ENCODE results near the gene MRM2. TPM values are rescaled to one million over a fixed set of nuclear protein-coding genes. Genes with fewer than 3 reads are reported as not detected.

The MRM2 gene
- total RNA-seq, 6 experiments from 2014 or later: 9.5 to 14.6 (median 11.5) TPM

- ATAC-seq (no peak), DNase-seq (no peak)
- H3K4me1 ChIP-seq: no peaks in the 10 kb centered on the region
- intact Hi-C loops (cut with DNase I): no loop called here
- no peak overlapping the region for H3K4me3 ChIP-seq
- TF ChIP-seq POLR2A (IDR thresholded peaks at IDR 0.05): no peak
- 100% methylated on average over 8 of the region's 15 CpGs for WGBS (ENCODE audit: insufficient coverage, low coverage, low lambda C conversion rate, missing lambda C conversion rate)
- H3K36me3 ChIP-seq: peaks cover 0 to 11% (median 0%) of the 10 kb centered on the region in 4 donors
- no peaks in the 10 kb centered on the region for H3K27me3 ChIP-seq
- no peaks in the 10 kb centered on the region for H3K9me3 ChIP-seq
- H3K27ac ChIP-seq: no peak overlapping the region
Measured at GRCh38 chr7:2213551-2214215, 28.3 kb downstream of the MRM2 start.

DNA sequence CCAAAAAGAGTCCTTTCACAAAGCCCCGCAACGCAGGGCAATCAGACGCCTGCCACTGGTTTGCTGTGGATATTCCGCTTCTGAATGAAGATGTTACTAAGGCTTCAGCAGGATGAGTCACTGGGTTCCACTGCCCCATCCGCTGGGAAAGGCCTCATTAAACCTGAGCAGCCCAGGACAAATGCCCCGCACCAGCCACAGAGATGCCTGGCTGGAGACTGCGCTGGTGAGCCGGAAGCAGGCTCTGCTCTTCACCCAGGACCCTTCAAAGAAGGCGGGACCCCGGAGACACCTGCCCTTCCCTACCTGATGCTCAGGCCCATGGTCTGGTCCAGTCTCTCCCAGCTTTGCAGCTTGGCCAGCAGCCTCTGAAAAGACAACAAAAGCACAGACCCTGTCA lies 29.1 kb downstream of the MRM2 start:
- WGBS (ENCODE audit: insufficient coverage, low coverage, low lambda C conversion rate, missing lambda C conversion rate): 93% methylated on average over 3 of the region's 10 CpGs

GRCh38 chr7:2211926-2212325 lies 30.1 kb downstream of the MRM2 start:
- DNase-seq (peak in 1 of 3 donors; percentile 42), ATAC-seq (no peak)
- Histone ChIP-seq H3K36me3 (peaks cover 0 to 14% (median 0%) of the 10 kb centered on the region in 4 donors), H3K27me3 (no peaks in the 10 kb centered on the region), H3K27ac (no peak overlapping the region), H3K4me3 (no peak overlapping the region), H3K4me1 (no peaks in the 10 kb centered on the region), H3K9me3 (no peaks in the 10 kb centered on the region)
- intact Hi-C loops (cut with DNase I): no loop called here
- no CpG with 5 or more reads among the region's 13 CpGs for whole genome bisulfite sequencing (ENCODE audit: insufficient coverage, low coverage, low lambda C conversion rate, missing lambda C conversion rate)
- no peak for TF ChIP-seq CTCF (IDR thresholded peaks at IDR 0.05)
- no peak for TF ChIP-seq POLR2A (IDR thresholded peaks at IDR 0.05)

More for the DNA sequence above, 29.1 kb downstream of the MRM2 start:
- intact Hi-C loops (cut with DNase I): no loop called here
- DNase-seq (peak in 1 of 3 donors; percentile 19), ATAC-seq (no peak)
- Histone ChIP-seq H3K36me3 (peaks cover 0 to 12% (median 0%) of the 10 kb centered on the region in 4 donors), H3K4me1 (no peaks in the 10 kb centered on the region), H3K9me3 (no peaks in the 10 kb centered on the region), H3K4me3 (no peak overlapping the region), H3K27ac (no peak overlapping the region), H3K27me3 (no peaks in the 10 kb centered on the region)
- TF ChIP-seq POLR2A (IDR thresholded peaks at IDR 0.05): no peak
- TF ChIP-seq CTCF (IDR thresholded peaks at IDR 0.05): no peak

DNA sequence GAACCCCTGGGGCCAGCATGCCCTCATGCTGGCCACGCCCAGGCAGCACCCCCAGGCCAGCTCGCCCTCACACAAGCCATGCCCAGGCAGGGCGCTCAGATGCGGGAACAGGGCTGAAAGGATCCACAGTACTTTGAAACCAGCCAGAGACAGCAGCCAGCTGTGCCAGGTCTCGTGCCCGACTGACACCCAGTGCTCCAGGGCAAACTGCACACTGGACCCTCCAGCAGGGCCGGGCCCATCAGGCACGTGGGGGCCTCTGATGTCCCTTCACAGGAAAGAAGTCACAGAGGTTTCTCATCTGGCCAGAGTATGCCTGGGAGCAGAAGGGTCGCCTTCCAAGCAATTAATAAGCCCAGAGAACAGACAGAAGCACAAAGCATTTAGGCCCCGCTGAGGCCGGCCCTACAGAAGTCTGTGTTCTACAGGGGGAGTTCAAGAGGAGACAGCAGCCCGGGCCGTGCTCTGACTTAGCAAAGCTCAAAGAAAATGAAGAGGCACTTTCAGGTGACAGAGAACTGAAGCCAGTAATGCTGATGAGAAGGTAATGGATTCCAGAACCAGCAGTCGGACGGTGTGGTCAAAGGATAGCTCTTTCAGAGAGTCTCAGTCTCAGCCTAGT lies 30.6 kb downstream of the MRM2 start:
- no peaks in the 10 kb centered on the region for H3K9me3 ChIP-seq
- no peaks in the 10 kb centered on the region for H3K4me1 ChIP-seq
- 96% methylated on average over 4 of the region's 15 CpGs for WGBS (ENCODE audit: insufficient coverage, low coverage, low lambda C conversion rate, missing lambda C conversion rate)
- H3K4me3 ChIP-seq: no peak overlapping the region
- H3K27me3 ChIP-seq: no peaks in the 10 kb centered on the region
- H3K36me3 ChIP-seq: peaks cover 0 to 10% (median 0%) of the 10 kb centered on the region in 4 donors
- intact Hi-C loops (cut with DNase I): no loop called here
- no peak for ATAC-seq
- no peak overlapping the region for H3K27ac ChIP-seq
- no peak for TF ChIP-seq POLR2A (IDR thresholded peaks at IDR 0.05)
- no peak for TF ChIP-seq CTCF (IDR thresholded peaks at IDR 0.05)
- peak in 1 of 3 donors; percentile 37 for DNase-seq

DNA sequence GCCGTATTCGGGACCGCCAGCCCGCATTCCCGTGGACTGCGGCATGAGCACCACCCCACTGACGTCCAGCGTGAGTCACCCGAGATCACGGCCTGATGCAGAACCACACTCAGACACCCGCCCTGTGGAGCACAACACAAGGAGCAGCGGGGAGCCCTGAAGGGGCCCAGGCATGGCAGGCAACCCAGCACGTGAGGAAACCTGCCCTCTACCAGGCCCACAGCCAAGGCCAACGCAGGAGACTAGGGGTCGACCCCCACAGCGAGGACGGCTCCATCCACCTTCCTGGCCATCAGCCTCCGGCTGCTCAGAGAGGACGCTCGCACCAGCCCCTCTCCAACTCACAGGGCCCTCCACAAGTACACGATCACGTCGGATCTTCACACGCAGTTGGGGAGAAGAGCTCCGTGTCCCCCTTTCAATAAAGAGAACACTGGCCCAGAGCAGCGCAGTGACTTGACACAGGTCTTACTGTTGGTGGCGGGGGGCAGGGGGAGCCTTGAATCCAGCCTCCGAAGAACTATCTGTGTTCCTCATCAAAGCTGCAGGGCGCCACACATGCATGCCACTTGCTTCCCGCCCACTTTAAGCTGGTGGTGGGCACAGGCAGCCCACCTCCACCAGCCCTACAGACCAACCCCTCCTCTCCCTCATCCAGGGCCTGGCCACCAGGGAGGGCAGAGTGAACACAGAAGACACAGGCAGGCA lies 31.3 kb downstream of the MRM2 start:
- ATAC-seq: no peak
- H3K36me3 ChIP-seq: peaks cover 0 to 9% (median 0%) of the 10 kb centered on the region in 4 donors
- peak in 1 of 3 donors; percentile 43 for DNase-seq

More for the DNA sequence above, 31.3 kb downstream of the MRM2 start:
- no peak overlapping the region for H3K4me3 ChIP-seq
- no peaks in the 10 kb centered on the region for H3K9me3 ChIP-seq
- no peaks in the 10 kb centered on the region for H3K27me3 ChIP-seq
- H3K4me1 ChIP-seq: no peaks in the 10 kb centered on the region
- TF ChIP-seq CTCF (IDR thresholded peaks at IDR 0.05) (no peak), POLR2A (IDR thresholded peaks at IDR 0.05) (no peak)
- H3K27ac ChIP-seq: no peak overlapping the region
- 94% methylated on average over 9 of the region's 30 CpGs for WGBS (ENCODE audit: insufficient coverage, low coverage, low lambda C conversion rate, missing lambda C conversion rate)
- intact Hi-C loops (cut with DNase I): no loop called here

All from right lobe of liver (tissue), 6 donors.